ENCODE results near the gene PCDHGA3.

DNA sequence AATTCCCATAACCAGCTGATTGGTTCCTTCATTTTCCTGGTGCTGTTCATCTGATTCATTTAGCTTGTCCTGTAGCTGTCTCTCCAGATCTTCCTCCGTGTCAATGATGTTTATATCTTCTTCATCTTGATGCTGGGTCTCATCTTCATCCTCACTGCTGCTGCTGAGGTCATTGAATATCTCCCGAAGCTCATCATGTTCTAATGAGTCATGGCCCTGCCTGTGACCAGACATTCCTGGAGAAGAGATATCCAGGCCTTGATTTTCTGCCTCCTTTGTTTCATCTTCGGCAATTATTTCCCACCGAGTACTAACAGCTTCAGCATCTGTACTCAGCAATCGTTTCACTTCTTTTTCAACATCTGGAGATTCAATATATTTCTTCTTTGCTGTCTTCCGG lies 24.4 kb upstream of the PCDHGA3 start:
- TF ChIP-seq EZH2phosphoT487 (IDR thresholded peaks at IDR 0.05; ENCODE audit: insufficient read depth, low read depth): no peak
- TF ChIP-seq EZH2 (IDR thresholded peaks at IDR 0.05; ENCODE audit: insufficient read depth, poor library complexity, severe bottlenecking): no peak

Measured in GM23248 (cell line).